Activated naive CD4-positive, alpha-beta T cell treated with anti-CD3 and anti-CD28 coated beads, Interleukin-2, amount 10 ng/mL, durations not matched to agents 7 days and 5 days (primary cell): ENCODE measurements around the gene SIGMAR1.
A peak's percentile ranks its signal among the peaks of the same experiment; 100 is the strongest.

Experiments
- CTCF ChIA-PET: fragments of 350-600 bp; sonication (Branson Sonifier 250); formaldehyde crosslinking; loops from one replicate; lab custom pipeline; 2021; ENCODE audit warnings: antibody characterized with exemption; lab: Charles Lee
- DNase-seq: peaks from one replicate; pipeline ENCODE4 v3.0.0-alpha.2; 2020
- H3K27ac Mint-ChIP-seq: one replicate; pipeline ENCODE4 v1.8.0; 2021; ENCODE audit warnings: mild to moderate bottlenecking, moderate library complexity, mixed read lengths
- H3K27me3 Mint-ChIP-seq: one replicate; pipeline ENCODE4 v1.8.0; 2021; ENCODE audit warnings: mild to moderate bottlenecking, mixed read lengths
- H3K36me3 Mint-ChIP-seq: one replicate; pipeline ENCODE4 v1.8.0; 2021; ENCODE audit warnings: mixed read lengths
- H3K4me1 Mint-ChIP-seq: one replicate; pipeline ENCODE4 v1.8.0; 2021; ENCODE audit warnings: mixed read lengths
- H3K4me3 Mint-ChIP-seq: one replicate; pipeline ENCODE4 v1.8.0; 2021; ENCODE audit warnings: mild to moderate bottlenecking, moderate library complexity, mixed read lengths
- H3K9me3 Mint-ChIP-seq: one replicate; pipeline ENCODE4 v1.8.0; 2021; ENCODE audit warnings: mixed read lengths

Gene SIGMAR1

GRCh38 chr9:34611811-34612787, 25.5 kb downstream of the SIGMAR1 start, which contains the start of gene RPP25L:
Gene RPP25L, minus strand, starts transcription at chr9:34612097. Its CDS starts 801 bp downstream, at chr9:34611296.
- H3K4me1 Mint-ChIP-seq: peaks cover 26% of the 10 kb centered on the region
- H3K9me3 Mint-ChIP-seq: no peaks in the 10 kb centered on the region
- H3K36me3 Mint-ChIP-seq: peaks cover 28% of the 10 kb centered on the region
- H3K27me3 Mint-ChIP-seq: no peaks in the 10 kb centered on the region
- peak within 1 kb of the TSS; percentile 91 for H3K4me3 Mint-ChIP-seq
- DNase-seq: peak; percentile 88
- peak within 1 kb of the TSS; percentile 89 for H3K27ac Mint-ChIP-seq
- CTCF ChIA-PET: interaction anchor here (1.0 to 8.5 kb wide), 5 partner anchors 10 to 154 kb away, joined by 3 to 130 read pairs (median 4); partner anchors contain the start of genes DNAI1, FAM219A and SIGMAR1

GRCh38 chr9:34611251-34611810, 26.3 kb downstream of the SIGMAR1 start:
- peaks cover 22% of the 10 kb centered on the region for H3K36me3 Mint-ChIP-seq
- no peaks in the 10 kb centered on the region for H3K27me3 Mint-ChIP-seq
- no peak for DNase-seq
- H3K4me1 Mint-ChIP-seq: peaks cover 26% of the 10 kb centered on the region
- peak overlapping the region; percentile 91 for H3K4me3 Mint-ChIP-seq
- no peaks in the 10 kb centered on the region for H3K9me3 Mint-ChIP-seq
- peak overlapping the region; percentile 89 for H3K27ac Mint-ChIP-seq
- CTCF ChIA-PET: interaction anchor here (1.0 to 8.5 kb wide), 5 partner anchors 12 to 153 kb away, joined by 3 to 130 read pairs (median 4); partner anchors contain the start of genes DNAI1, FAM219A and SIGMAR1

DNA sequence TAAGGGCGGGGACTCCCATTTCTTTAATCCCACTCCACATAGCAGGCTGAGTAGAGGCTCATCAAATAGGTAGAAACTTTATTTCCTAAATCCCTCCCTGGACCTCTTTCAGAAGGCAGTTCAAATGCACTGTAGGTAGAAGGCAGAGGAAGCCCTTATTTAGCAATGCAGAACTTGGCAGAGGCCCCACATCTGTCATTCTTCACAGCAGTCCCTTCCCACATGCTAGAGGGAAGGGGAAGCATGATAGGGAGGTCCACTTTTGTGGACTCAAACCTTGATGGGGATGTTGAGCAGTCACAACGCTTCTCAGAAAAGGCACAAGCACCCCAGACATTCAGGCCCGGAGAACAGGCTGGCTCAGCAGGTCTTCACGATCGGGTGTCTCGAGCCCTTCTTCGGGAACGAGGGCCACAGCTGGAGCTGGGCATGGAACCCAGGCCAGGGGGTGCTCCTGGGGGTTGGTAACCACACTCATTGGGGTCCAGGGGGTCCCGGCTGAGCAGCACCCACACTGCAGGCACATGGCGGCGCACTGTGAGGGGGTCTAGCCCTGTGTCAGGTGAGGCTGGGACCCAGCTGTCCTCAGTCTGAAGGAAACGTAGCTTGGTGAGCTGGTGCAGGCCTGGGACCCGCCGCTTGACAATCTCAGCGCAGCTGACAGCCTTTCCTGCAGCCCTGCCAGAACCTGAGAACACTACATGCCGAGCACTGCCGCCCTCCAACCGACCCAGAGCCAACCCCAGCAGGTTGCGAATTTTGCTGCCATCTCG, 27.0 kb downstream of the SIGMAR1 start:
- CTCF ChIA-PET: interaction anchor here (1.0 to 8.5 kb wide), 4 partner anchors 12 to 92 kb away, joined by 3 to 130 read pairs (median 4); partner anchors contain the start of gene SIGMAR1
- no peak overlapping the region for H3K27ac Mint-ChIP-seq
- peak overlapping the region; percentile 91 for H3K4me3 Mint-ChIP-seq
- peaks cover 20% of the 10 kb centered on the region for H3K36me3 Mint-ChIP-seq
- peaks cover 26% of the 10 kb centered on the region for H3K4me1 Mint-ChIP-seq
- DNase-seq: no peak
- no peaks in the 10 kb centered on the region for H3K9me3 Mint-ChIP-seq
- no peaks in the 10 kb centered on the region for H3K27me3 Mint-ChIP-seq

DNA sequence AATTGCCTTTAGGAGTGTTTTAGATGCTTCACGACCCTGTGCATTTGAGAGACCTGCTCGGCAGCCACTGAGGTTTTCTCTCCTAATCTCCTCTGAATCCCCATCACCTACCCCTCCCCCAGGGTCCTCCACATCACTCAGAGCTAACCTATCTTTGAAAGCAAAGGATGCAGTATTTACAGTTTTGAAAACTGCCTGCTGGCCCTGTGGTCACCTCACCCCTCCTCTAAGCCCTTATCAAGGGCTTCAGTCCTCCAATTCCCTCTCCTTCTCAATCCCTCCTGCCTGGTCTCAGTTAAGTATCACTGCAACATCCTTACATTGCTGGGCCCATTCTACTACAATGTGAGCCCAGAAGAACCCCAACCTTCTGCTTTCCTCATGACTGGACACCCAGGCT, 30.3 kb downstream of the SIGMAR1 start:
- peaks cover 8% of the 10 kb centered on the region for H3K36me3 Mint-ChIP-seq
- peaks cover 13% of the 10 kb centered on the region for H3K27me3 Mint-ChIP-seq
- H3K4me1 Mint-ChIP-seq: peaks cover 17% of the 10 kb centered on the region
- no peak for DNase-seq
- H3K27ac Mint-ChIP-seq: no peak overlapping the region
- no peaks in the 10 kb centered on the region for H3K9me3 Mint-ChIP-seq
- no peak overlapping the region for H3K4me3 Mint-ChIP-seq
- CTCF ChIA-PET: interaction anchor here (0.8 to 4.6 kb wide), 4 partner anchors 16 to 748 kb away, joined by 3 to 33 read pairs (median 4); no protein-coding TSS in a partner anchor

- Mint-ChIP-seq H3K27me3 (peaks cover 13% of the 10 kb centered on the region), H3K4me1 (peaks cover 14% of the 10 kb centered on the region), H3K36me3 (peaks cover 8% of the 10 kb centered on the region), H3K27ac (no peak overlapping the region), H3K9me3 (no peaks in the 10 kb centered on the region), H3K4me3 (no peak overlapping the region)
- DNase-seq: no peak
- CTCF ChIA-PET: interaction anchor here (0.8 to 4.6 kb wide), 4 partner anchors 15 to 747 kb away, joined by 3 to 33 read pairs (median 4); no protein-coding TSS in a partner anchor
Observed at GRCh38 chr9:34606905-34607304, 30.7 kb downstream of the SIGMAR1 start.

GRCh38 chr9:34606190-34606589, 31.4 kb downstream of the SIGMAR1 start:
- H3K27ac Mint-ChIP-seq: no peak overlapping the region
- no peaks in the 10 kb centered on the region for H3K9me3 Mint-ChIP-seq
- H3K36me3 Mint-ChIP-seq: peaks cover 3% of the 10 kb centered on the region
- no peak overlapping the region for H3K4me3 Mint-ChIP-seq
- CTCF ChIA-PET: interaction anchor here (0.7 to 4.6 kb wide), 5 partner anchors 23 to 227 kb away, joined by 4 to 33 read pairs (median 5); partner anchors contain the start of gene ARID3C
- DNase-seq: no peak
- H3K27me3 Mint-ChIP-seq: peaks cover 19% of the 10 kb centered on the region
- H3K4me1 Mint-ChIP-seq: peaks cover 9% of the 10 kb centered on the region

- Mint-ChIP-seq H3K27ac (no peak overlapping the region), H3K4me3 (no peak overlapping the region), H3K27me3 (peaks cover 39% of the 10 kb centered on the region), H3K9me3 (no peaks in the 10 kb centered on the region), H3K4me1 (no peaks in the 10 kb centered on the region), H3K36me3 (no peaks in the 10 kb centered on the region)
- peak; percentile 88 for DNase-seq
- CTCF ChIA-PET: interaction anchor here (0.7 to 4.6 kb wide), 23 partner anchors 9 to 349 kb away, joined by 3 to 33 read pairs (median 5); partner anchors contain the start of gene DCTN3
Observed at GRCh38 chr9:34603610-34604231, 33.9 kb downstream of the SIGMAR1 start.

GRCh38 chr9:34601937-34602573, 35.5 kb downstream of the SIGMAR1 start:
- no peak overlapping the region for H3K27ac Mint-ChIP-seq
- peaks cover 47% of the 10 kb centered on the region for H3K27me3 Mint-ChIP-seq
- no peaks in the 10 kb centered on the region for H3K36me3 Mint-ChIP-seq
- H3K4me1 Mint-ChIP-seq: no peaks in the 10 kb centered on the region
- no peaks in the 10 kb centered on the region for H3K9me3 Mint-ChIP-seq
- CTCF ChIA-PET: interaction anchor here (0.6 to 2.2 kb wide), 9 partner anchors 11 to 1198 kb away, joined by 3 to 13 read pairs (median 4); partner anchors contain the start of gene DCTN3
- DNase-seq: no peak
- no peak overlapping the region for H3K4me3 Mint-ChIP-seq

- no peaks in the 10 kb centered on the region for H3K36me3 Mint-ChIP-seq
- no peak for DNase-seq
- H3K4me1 Mint-ChIP-seq: no peaks in the 10 kb centered on the region
- H3K9me3 Mint-ChIP-seq: no peaks in the 10 kb centered on the region
- H3K4me3 Mint-ChIP-seq: no peak overlapping the region
- H3K27ac Mint-ChIP-seq: no peak overlapping the region
- CTCF ChIA-PET: interaction anchor here (1.0 to 1.1 kb wide), 2 partner anchors 8 to 16 kb away, joined by 3 to 4 read pairs; no protein-coding TSS in a partner anchor
- peaks cover 57% of the 10 kb centered on the region for H3K27me3 Mint-ChIP-seq
Observed at GRCh38 chr9:34600908-34601307, 36.7 kb downstream of the SIGMAR1 start.

- Mint-ChIP-seq H3K27ac (no peak overlapping the region), H3K9me3 (no peaks in the 10 kb centered on the region), H3K4me1 (no peaks in the 10 kb centered on the region), H3K27me3 (peaks cover 53% of the 10 kb centered on the region), H3K4me3 (no peak overlapping the region), H3K36me3 (no peaks in the 10 kb centered on the region)
- CTCF ChIA-PET: interaction anchor here (1.2 kb wide), 1 partner anchor 12 kb away, joined by 3 read pairs; the partner anchor contains the start of gene RPP25L
- no peak for DNase-seq
Observed at GRCh38 chr9:34599546-34599945, 38.0 kb downstream of the SIGMAR1 start.

DNA sequence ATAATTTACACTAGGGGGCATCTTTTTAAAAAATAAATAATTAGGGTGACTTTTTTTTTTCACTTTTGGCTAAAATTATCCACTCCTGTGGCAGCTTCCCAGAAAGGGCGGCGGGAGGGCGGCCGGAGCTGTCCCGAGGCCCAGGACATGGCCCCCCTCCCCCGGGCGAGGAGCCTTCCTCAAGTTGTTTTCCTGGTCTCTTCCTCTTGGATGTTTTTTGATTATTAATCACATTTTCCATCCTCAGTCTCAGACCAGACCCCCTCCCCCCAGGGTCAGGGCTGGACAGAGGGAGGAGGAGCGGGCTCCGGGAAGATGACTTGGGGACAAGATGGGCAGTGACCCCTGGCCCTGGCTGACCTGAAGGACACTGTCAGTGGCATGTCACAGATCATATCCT, 43.4 kb downstream of the SIGMAR1 start:
- CTCF ChIA-PET: interaction anchor here (1.7 kb wide), 1 partner anchor 10 kb away, joined by 9 read pairs; no protein-coding TSS in a partner anchor
- peaks cover 78% of the 10 kb centered on the region for H3K27me3 Mint-ChIP-seq
- no peak overlapping the region for H3K27ac Mint-ChIP-seq
- peaks cover 24% of the 10 kb centered on the region for H3K4me1 Mint-ChIP-seq
- no peak overlapping the region for H3K4me3 Mint-ChIP-seq
- DNase-seq: no peak
- H3K9me3 Mint-ChIP-seq: no peaks in the 10 kb centered on the region
- peaks cover 2% of the 10 kb centered on the region for H3K36me3 Mint-ChIP-seq

GRCh38 chr9:34592895-34593601, 44.5 kb downstream of the SIGMAR1 start:
- H3K4me1 Mint-ChIP-seq: peaks cover 33% of the 10 kb centered on the region
- CTCF ChIA-PET: interaction anchor here (1.0 to 3.6 kb wide), 10 partner anchors 8 to 189 kb away, joined by 3 to 26 read pairs (median 10); partner anchors contain the start of gene DCTN3
- H3K27ac Mint-ChIP-seq: no peak overlapping the region

More at GRCh38 chr9:34592895-34593601, 44.5 kb downstream of the SIGMAR1 start:
- Mint-ChIP-seq H3K36me3 (peaks cover 2% of the 10 kb centered on the region), H3K27me3 (peaks cover 85% of the 10 kb centered on the region), H3K4me3 (no peak overlapping the region), H3K9me3 (no peaks in the 10 kb centered on the region)
- no peak for DNase-seq
